Measurements from ENCODE around the gene HNRNPLL.

DNA sequence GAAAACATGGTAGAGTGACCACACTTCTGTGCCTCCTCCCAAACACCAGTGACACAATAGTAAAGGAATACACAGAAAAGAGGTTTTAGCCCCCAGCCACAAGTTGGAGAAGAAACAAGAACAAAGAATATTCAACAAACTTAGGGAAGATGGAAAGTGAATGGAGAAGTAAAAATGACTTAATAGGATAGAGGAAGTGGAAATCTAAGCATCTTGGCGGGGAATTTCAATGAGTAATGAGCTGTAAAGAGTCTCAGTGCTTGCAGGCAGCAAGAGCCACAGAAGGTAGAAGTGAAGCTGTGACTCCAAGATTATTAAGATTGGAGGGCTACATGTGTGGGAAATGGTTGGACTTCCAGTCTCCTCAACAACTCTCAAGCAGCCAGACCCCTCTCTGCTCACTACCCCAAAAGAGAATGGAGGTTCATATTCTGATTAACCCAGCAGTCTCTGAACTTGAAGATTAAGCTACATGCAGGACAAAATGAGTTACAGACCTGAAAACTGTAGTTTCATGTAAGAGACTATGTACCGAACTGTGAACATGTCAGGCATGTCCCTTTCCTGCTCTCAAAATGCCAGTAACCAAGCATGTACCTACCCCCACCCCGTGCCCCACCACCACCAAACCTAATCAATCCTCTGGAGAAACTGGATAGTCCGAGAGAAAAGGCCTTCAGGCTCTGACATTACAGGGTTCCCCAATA is 16.9 kb upstream of the HNRNPLL start:
- no peak for TF ChIP-seq ZC3H10 (CRISPR knock-in tag; IDR thresholded peaks at IDR 0.05)
- no peak for TF ChIP-seq ARNTL (CRISPR knock-in tag; IDR thresholded peaks at IDR 0.05; ENCODE audit: borderline replicate concordance, low read depth)
